ENCODE results near the gene MAP2. TPM values are rescaled to one million over a fixed set of nuclear protein-coding genes. Genes with fewer than 3 reads are reported as not detected.

Gene MAP2
- total RNA-seq, 1 donor from 2014 or later: 8.2 TPM

- no peaks in the 10 kb centered on the region for H3K36me3 ChIP-seq (ENCODE audit: control insufficient read depth, insufficient read depth, low read length)
- H3K4me3 ChIP-seq (ENCODE audit: low read depth, low read length): no peak overlapping the region
- FAIRE-seq (no peak), DNase-seq (ENCODE audit: low read depth) (peak; percentile 93)
- H3K27me3 ChIP-seq (ENCODE audit: control insufficient read depth, insufficient read depth, low read length): no peaks in the 10 kb centered on the region
- TF ChIP-seq CTCF (IDR thresholded peaks at IDR 0.05; ENCODE audit: insufficient read depth, low read length, severe bottlenecking): no peak
These were observed 214.5 kb downstream of the MAP2 start for GRCh38 chr2:209638346-209638745.

- no peak for FAIRE-seq
- no peak overlapping the region for H3K4me3 ChIP-seq (ENCODE audit: low read depth, low read length)
- TF ChIP-seq CTCF (IDR thresholded peaks at IDR 0.05; ENCODE audit: insufficient read depth, low read length, severe bottlenecking): no peak
- no peaks in the 10 kb centered on the region for H3K36me3 ChIP-seq (ENCODE audit: control insufficient read depth, insufficient read depth, low read length)
- no peaks in the 10 kb centered on the region for H3K27me3 ChIP-seq (ENCODE audit: control insufficient read depth, insufficient read depth, low read length)
- peak; percentile 97 for DNase-seq (ENCODE audit: low read depth)
These were observed 216.5 kb downstream of the MAP2 start for GRCh38 chr2:209640358-209640757.

GRCh38 chr2:209642146-209642820, 218.4 kb downstream of the MAP2 start:
- Histone ChIP-seq H3K27me3 (ENCODE audit: control insufficient read depth, insufficient read depth, low read length) (no peaks in the 10 kb centered on the region), H3K36me3 (ENCODE audit: control insufficient read depth, insufficient read depth, low read length) (no peaks in the 10 kb centered on the region), H3K4me3 (ENCODE audit: low read depth, low read length) (no peak overlapping the region)
- FAIRE-seq (no peak), DNase-seq (ENCODE audit: low read depth) (peak; percentile 86)
- no peak for TF ChIP-seq CTCF (IDR thresholded peaks at IDR 0.05; ENCODE audit: insufficient read depth, low read length, severe bottlenecking)

GRCh38 chr2:209644842-209645241, 221.0 kb downstream of the MAP2 start:
- no peaks in the 10 kb centered on the region for H3K27me3 ChIP-seq (ENCODE audit: control insufficient read depth, insufficient read depth, low read length)
- DNase-seq (ENCODE audit: low read depth): no peak
- FAIRE-seq: no peak
- no peaks in the 10 kb centered on the region for H3K36me3 ChIP-seq (ENCODE audit: control insufficient read depth, insufficient read depth, low read length)
- no peak for TF ChIP-seq CTCF (IDR thresholded peaks at IDR 0.05; ENCODE audit: insufficient read depth, low read length, severe bottlenecking)
- H3K4me3 ChIP-seq (ENCODE audit: low read depth, low read length): no peak overlapping the region

GRCh38 chr2:209648714-209649113, 224.9 kb downstream of the MAP2 start:
- no peak overlapping the region for H3K4me3 ChIP-seq (ENCODE audit: low read depth, low read length)
- TF ChIP-seq CTCF (IDR thresholded peaks at IDR 0.05; ENCODE audit: insufficient read depth, low read length, severe bottlenecking): no peak

GRCh38 chr2:209653134-209653533, 229.3 kb downstream of the MAP2 start:
- FAIRE-seq (no peak), DNase-seq (ENCODE audit: low read depth) (no peak)
- no peak for TF ChIP-seq CTCF (IDR thresholded peaks at IDR 0.05; ENCODE audit: insufficient read depth, low read length, severe bottlenecking)
- peaks cover 3% of the 10 kb centered on the region for H3K36me3 ChIP-seq (ENCODE audit: control insufficient read depth, insufficient read depth, low read length)
- H3K4me3 ChIP-seq (ENCODE audit: low read depth, low read length): no peak overlapping the region
- H3K27me3 ChIP-seq (ENCODE audit: control insufficient read depth, insufficient read depth, low read length): no peaks in the 10 kb centered on the region

More at GRCh38 chr2:209648714-209649113, 224.9 kb downstream of the MAP2 start:
- FAIRE-seq: no peak
- no peak for DNase-seq (ENCODE audit: low read depth)
- H3K36me3 ChIP-seq (ENCODE audit: control insufficient read depth, insufficient read depth, low read length): peaks cover 3% of the 10 kb centered on the region
- H3K27me3 ChIP-seq (ENCODE audit: control insufficient read depth, insufficient read depth, low read length): no peaks in the 10 kb centered on the region

Measured in bronchial epithelial cell (primary cell).